ENCODE results near the gene NOS3.

GRCh38 chr7:150990416-150991186, at the start of gene NOS3:
- no peak for TF ChIP-seq CTCF (IDR thresholded peaks at IDR 0.05)
- TF ChIP-seq POLR2A (IDR thresholded peaks at IDR 0.05): no peak

Data from uterus (tissue), 2 donors.